ENCODE data around the gene RNF121. TPM values are rescaled to one million over a fixed set of nuclear protein-coding genes. Genes with fewer than 3 reads are reported as not detected.
A peak's percentile ranks its signal among the peaks of the same experiment; 100 is the strongest.
"Not testable (repeated sequence)": the region's sequence is repeated elsewhere in the genome, so short reads cannot be mapped to it uniquely, and the experiment has no call there.

RNF121 gene
- total RNA-seq (2021) = 53.3 and 56.9 TPM in 2 replicates
- long read RNA-seq, transcript RNF121-201 (9 exons, 2,625 nt) = major isoform, 31 of 56 reads
- long read RNA-seq, transcript RNF121-209 (6 exons, 721 nt) = minor isoform, 6 of 56 reads
- long read RNA-seq, partial matches to known transcripts = 4 of 56 reads
- long read RNA-seq, other reads (novel, unspliced or antisense) = 10 of 56 reads

DNA sequence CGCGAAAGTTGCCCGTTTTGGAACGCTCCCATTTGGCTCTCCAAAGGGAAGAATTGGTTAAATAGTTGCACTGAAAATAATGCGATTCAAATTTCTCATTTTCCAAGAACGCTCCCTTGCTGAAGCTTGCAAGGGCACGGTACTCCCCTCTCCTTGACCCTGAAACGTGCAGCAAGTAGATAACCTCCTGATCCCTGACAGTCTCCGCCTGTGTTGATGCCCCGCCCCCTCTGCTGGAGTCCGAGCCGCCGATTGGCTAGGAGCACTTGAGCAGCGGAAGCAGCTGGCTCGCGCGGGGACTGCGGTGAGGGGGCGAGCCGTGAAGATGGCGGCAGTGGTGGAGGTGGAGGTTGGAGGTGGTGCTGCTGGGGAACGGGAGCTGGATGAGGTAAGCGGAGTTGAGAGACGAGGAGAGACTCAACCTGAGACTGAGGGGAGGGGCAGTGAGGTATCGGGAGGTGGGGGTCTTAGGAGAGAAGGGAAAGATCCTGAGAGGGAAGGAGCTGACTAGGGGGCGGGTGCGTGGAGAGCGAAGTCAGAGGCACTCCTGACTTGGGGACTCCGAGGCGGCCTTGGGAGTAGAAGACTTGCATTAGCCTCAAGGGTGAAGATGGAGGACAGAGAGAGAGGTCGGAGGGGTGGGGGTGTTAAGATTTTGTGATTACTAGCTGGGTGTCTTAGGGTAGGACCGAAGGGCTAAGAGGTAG, at the start of gene RNF121:
RNF121 (plus strand) TSS at position 310 of the 707 bp plus-strand sequence; CDS start at position 326, 16 bp downstream.
- Histone ChIP-seq H3K79me2 (ENCODE audit: insufficient read depth, low read length) (peaks cover 30% of the 10 kb centered on the region), H2BK5ac (ENCODE audit: insufficient read length, low read length) (peak within 1 kb of the TSS; percentile 76)
- H3K27me3 Mint-ChIP-seq (ENCODE audit: low read depth) = no peaks in the 10 kb centered on the region

GRCh38 chr11:71885806-71886205, 43.0 kb upstream of the RNF121 start:
- not testable (repeated sequence) for H3K23me2 ChIP-seq (ENCODE audit: insufficient read length, low read depth, low read length, poor library complexity, severe bottlenecking); H3K9ac ChIP-seq (ENCODE audit: extremely low read depth, insufficient read length, low read length); H4K8ac ChIP-seq (replicated peaks; ENCODE audit: insufficient read length, low read depth, low read length); H3K9me3 Mint-ChIP-seq; H3K4me2 ChIP-seq (ENCODE audit: insufficient read depth, insufficient read length, low read length); H2BK5ac ChIP-seq (ENCODE audit: insufficient read length, low read length); H4K20me1 ChIP-seq (ENCODE audit: control insufficient read depth, insufficient read depth, insufficient read length); H3K36me3 Mint-ChIP-seq (ENCODE audit: insufficient read depth in 1 of 3, low read depth in 3 of 3); H3K27ac ChIP-seq (ENCODE audit: insufficient read length, low read depth, low read length); H4K91ac ChIP-seq (ENCODE audit: insufficient read length, low read depth, low read length); H3K27me3 Mint-ChIP-seq (ENCODE audit: low read depth); H3K9me3 ChIP-seq (ENCODE audit: control insufficient read depth, low read depth, low read length); H2BK20ac ChIP-seq (ENCODE audit: low read depth, low read length, poor library complexity, severe bottlenecking); H3K4me3 Mint-ChIP-seq; H2AFZ ChIP-seq (ENCODE audit: low read length); H3K27me3 ChIP-seq (ENCODE audit: insufficient read depth, low read length); H3K18ac ChIP-seq (ENCODE audit: insufficient read length, low read depth, low read length); H3K4ac ChIP-seq (ENCODE audit: low read depth, low read length); H3K23ac ChIP-seq (ENCODE audit: insufficient read length, low read depth, low read length); H3K79me2 ChIP-seq (ENCODE audit: insufficient read depth, low read length); H3K79me1 ChIP-seq (ENCODE audit: insufficient read depth, low read depth, low read length, poor library complexity, severe bottlenecking); DNase-seq; H3K14ac ChIP-seq (ENCODE audit: insufficient read depth, low read length); H3K4me1 ChIP-seq (ENCODE audit: insufficient read depth, low read length); H2BK15ac ChIP-seq (ENCODE audit: low read depth, low read length); H2BK12ac ChIP-seq (ENCODE audit: insufficient read length, low read depth, low read length); H2BK120ac ChIP-seq (ENCODE audit: low read depth, low read length, poor library complexity, severe bottlenecking); H4K5ac ChIP-seq (ENCODE audit: insufficient read length, low read depth, low read length); H2AK5ac ChIP-seq (ENCODE audit: insufficient read length, low read length); H3K27ac Mint-ChIP-seq; H3K56ac ChIP-seq (ENCODE audit: insufficient read length, low read depth, low read length); H3T11ph ChIP-seq (ENCODE audit: low read length)
- H3K4me1 Mint-ChIP-seq = peaks cover 15 to 17% of the 10 kb centered on the region in 2 experiments
- no CpG with 5 or more reads among the region's 12 CpGs for WGBS (ENCODE audit: extremely low coverage, insufficient read length, low lambda C conversion rate)

More for the DNA sequence above, at the start of gene RNF121:
- Histone ChIP-seq H3K27me3 (ENCODE audit: insufficient read depth, low read length) (no peaks in the 10 kb centered on the region), H4K8ac (replicated peaks; ENCODE audit: insufficient read length, low read depth, low read length) (no peak within 1 kb of the TSS), H3K14ac (ENCODE audit: insufficient read depth, low read length) (peak within 1 kb of the TSS; percentile 87), H2AFZ (ENCODE audit: low read length) (peak within 1 kb of the TSS; percentile 92), H3T11ph (ENCODE audit: low read length) (no peak within 1 kb of the TSS), H4K20me1 (ENCODE audit: control insufficient read depth, insufficient read depth, insufficient read length) (no peaks in the 10 kb centered on the region), H2AK5ac (ENCODE audit: insufficient read length, low read length) (no peak within 1 kb of the TSS), H3K56ac (ENCODE audit: insufficient read length, low read depth, low read length) (peak within 1 kb of the TSS; percentile 33), H3K4me2 (ENCODE audit: insufficient read depth, insufficient read length, low read length) (peak within 1 kb of the TSS; percentile 82), H2BK12ac (ENCODE audit: insufficient read length, low read depth, low read length) (no peak within 1 kb of the TSS), H2BK15ac (ENCODE audit: low read depth, low read length) (no peak within 1 kb of the TSS), H2BK120ac (ENCODE audit: low read depth, low read length, poor library complexity, severe bottlenecking) (no peak within 1 kb of the TSS), H3K4ac (ENCODE audit: low read depth, low read length) (no peak within 1 kb of the TSS), H3K18ac (ENCODE audit: insufficient read length, low read depth, low read length) (peak within 1 kb of the TSS; percentile 72), H2BK20ac (ENCODE audit: low read depth, low read length, poor library complexity, severe bottlenecking) (no peak within 1 kb of the TSS), H4K91ac (ENCODE audit: insufficient read length, low read depth, low read length) (no peak within 1 kb of the TSS), H3K27ac (ENCODE audit: insufficient read length, low read depth, low read length) (peak within 1 kb of the TSS; percentile 40), H4K5ac (ENCODE audit: insufficient read length, low read depth, low read length) (no peak within 1 kb of the TSS), H3K79me1 (ENCODE audit: insufficient read depth, low read depth, low read length, poor library complexity, severe bottlenecking) (peaks cover 7% of the 10 kb centered on the region), H3K4me1 (ENCODE audit: insufficient read depth, low read length) (no peaks in the 10 kb centered on the region; the same call in 1 of the 2 replicates), H3K23ac (ENCODE audit: insufficient read length, low read depth, low read length) (no peak within 1 kb of the TSS), H3K23me2 (ENCODE audit: insufficient read length, low read depth, low read length, poor library complexity, severe bottlenecking) (peaks cover 10% of the 10 kb centered on the region), H3K9me3 (ENCODE audit: control insufficient read depth, low read depth, low read length) (no peaks in the 10 kb centered on the region), H3K9ac (ENCODE audit: extremely low read depth, insufficient read length, low read length) (peak within 1 kb of the TSS; percentile 93)
- Mint-ChIP-seq H3K27ac (peak within 1 kb of the TSS; percentile 100), H3K4me1 (peaks cover 9 to 24% of the 10 kb centered on the region in 2 experiments), H3K4me3 (peak within 1 kb of the TSS; percentile 97 to 99), H3K9me3 (no peaks in the 10 kb centered on the region; a peak in 1 of 5 replicates), H3K36me3 (ENCODE audit: insufficient read depth in 1 of 3, low read depth in 3 of 3) (peaks cover 1 to 17% (median 11%) of the 10 kb centered on the region in 3 experiments; a peak in 6 of 7 replicates)
- WGBS (ENCODE audit: extremely low coverage, insufficient read length, low lambda C conversion rate) = no CpG with 5 or more reads among the region's 32 CpGs
- TF ChIP-seq, protein P1, sequence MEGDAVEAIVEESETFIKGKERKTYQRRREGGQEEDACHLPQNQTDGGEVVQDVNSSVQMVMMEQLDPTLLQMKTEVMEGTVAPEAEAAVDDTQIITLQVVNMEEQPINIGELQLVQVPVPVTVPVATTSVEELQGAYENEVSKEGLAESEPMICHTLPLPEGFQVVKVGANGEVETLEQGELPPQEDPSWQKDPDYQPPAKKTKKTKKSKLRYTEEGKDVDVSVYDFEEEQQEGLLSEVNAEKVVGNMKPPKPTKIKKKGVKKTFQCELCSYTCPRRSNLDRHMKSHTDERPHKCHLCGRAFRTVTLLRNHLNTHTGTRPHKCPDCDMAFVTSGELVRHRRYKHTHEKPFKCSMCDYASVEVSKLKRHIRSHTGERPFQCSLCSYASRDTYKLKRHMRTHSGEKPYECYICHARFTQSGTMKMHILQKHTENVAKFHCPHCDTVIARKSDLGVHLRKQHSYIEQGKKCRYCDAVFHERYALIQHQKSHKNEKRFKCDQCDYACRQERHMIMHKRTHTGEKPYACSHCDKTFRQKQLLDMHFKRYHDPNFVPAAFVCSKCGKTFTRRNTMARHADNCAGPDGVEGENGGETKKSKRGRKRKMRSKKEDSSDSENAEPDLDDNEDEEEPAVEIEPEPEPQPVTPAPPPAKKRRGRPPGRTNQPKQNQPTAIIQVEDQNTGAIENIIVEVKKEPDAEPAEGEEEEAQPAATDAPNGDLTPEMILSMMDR (conservative IDR thresholded peaks at IDR 0.05) = no peak
- peak; percentile 98 for DNase-seq

All from H9 (cell line).